OCI-LY1 (cell line): ENCODE measurements around the gene ATP5PO.

Experiments
- H2AFZ ChIP-seq: fragments of 200-600 bp; sonication (generic), shearing (Covaris generic); 2 replicates; pipeline ENCODE4 v1.6.0; 2014; ENCODE audit warnings: antibody characterized with exemption, mild to moderate bottlenecking, low read length
- H3F3A ChIP-seq: fragments of 200-600 bp; sonication (generic), shearing (Covaris generic); 2 replicates; pipeline ENCODE4 v1.6.0; 2014; ENCODE audit warnings: mild to moderate bottlenecking, antibody characterized with exemption, low read length, moderate library complexity; ENCODE audit not compliant: insufficient read depth
- H3K27ac ChIP-seq: fragments of 200-600 bp; sonication (generic); 2 replicates; pipeline ENCODE4 v1.5.1; 2014; ENCODE audit warnings: low read length, mixed run types, mild to moderate bottlenecking, low read depth; ENCODE audit not compliant: poor library complexity, severe bottlenecking
- H3K27me3 ChIP-seq: fragments of 200-600 bp; sonication (generic); 2 replicates; pipeline ENCODE4 v1.6.0; 2014; ENCODE audit warnings: antibody characterized with exemption, mild to moderate bottlenecking, low read length, moderate library complexity; ENCODE audit not compliant: insufficient read depth
- H3K36me3 ChIP-seq: fragments of 200-600 bp; sonication (generic); 2 replicates; pipeline ENCODE4 v1.6.1; 2014; ENCODE audit warnings: mild to moderate bottlenecking, antibody characterized with exemption, low read length, moderate library complexity, mixed read lengths; ENCODE audit not compliant: insufficient read depth
- H3K4me1 ChIP-seq: fragments of 200-600 bp; sonication (generic); 2 replicates; pipeline ENCODE4 v1.5.1; 2014; ENCODE audit warnings: mild to moderate bottlenecking, low read length, moderate library complexity; ENCODE audit not compliant: insufficient read depth, severe bottlenecking
- H3K4me2 ChIP-seq: fragments of 200-600 bp; sonication (generic), shearing (Covaris generic); 2 replicates; pipeline ENCODE4 v1.6.1; 2014; ENCODE audit warnings: low read length
- H3K4me3 ChIP-seq: fragments of 200-600 bp; sonication (generic); 2 replicates; pipeline ENCODE4 v1.5.1; 2014; ENCODE audit warnings: low read length, low read depth, mild to moderate bottlenecking, mixed read lengths; ENCODE audit not compliant: poor library complexity, severe bottlenecking
- H3K79me2 ChIP-seq: fragments of 200-600 bp; shearing (Covaris generic); 2 replicates; pipeline ENCODE4 v1.6.1; 2016; ENCODE audit warnings: mixed run types, low read length, mixed read lengths; ENCODE audit not compliant: insufficient read depth
- H3K9ac ChIP-seq: fragments of 200-600 bp; sonication (generic), shearing (Covaris generic); 2 replicates; pipeline ENCODE4 v1.6.1; 2014; ENCODE audit warnings: mild to moderate bottlenecking, low read length, mixed read lengths
- H3K9me2 ChIP-seq: fragments of 200-600 bp; sonication (generic), shearing (Covaris generic); 2 replicates; pipeline ENCODE4 v1.6.1; 2014; ENCODE audit warnings: low read depth, mild to moderate bottlenecking, low read length, mixed read lengths
- H3K9me3 ChIP-seq: fragments of 200-600 bp; shearing (Covaris generic); 2 replicates; pipeline ENCODE4 v1.6.1; 2014; ENCODE audit warnings: low read length, mixed read lengths
- H4K20me1 ChIP-seq: fragments of 200-600 bp; sonication (generic), shearing (Covaris generic); 2 replicates; pipeline ENCODE4 v1.6.0; 2016; ENCODE audit warnings: mild to moderate bottlenecking, low read length; ENCODE audit not compliant: insufficient read depth
- EZH2 ChIP-seq: fragments of 200-600 bp; sonication (generic), shearing (Covaris generic); IDR thresholded peaks from 2 replicates; pipeline ENCODE4 v1.8.0; 2017; ENCODE audit warnings: borderline replicate concordance, mixed run types, mild to moderate bottlenecking, antibody characterized with exemption, low read length, moderate library complexity, mixed read lengths
- TF ChIP-seq, protein P1 (sequence below): fragments of 200-600 bp; sonication (generic), shearing (Covaris generic); IDR thresholded peaks from 2 replicates; pipeline ENCODE4 v1.5.1; 2017; ENCODE audit warnings: mild to moderate bottlenecking, antibody characterized with exemption, low read length, moderate library complexity, mixed read lengths

The ATP5PO gene

DNA sequence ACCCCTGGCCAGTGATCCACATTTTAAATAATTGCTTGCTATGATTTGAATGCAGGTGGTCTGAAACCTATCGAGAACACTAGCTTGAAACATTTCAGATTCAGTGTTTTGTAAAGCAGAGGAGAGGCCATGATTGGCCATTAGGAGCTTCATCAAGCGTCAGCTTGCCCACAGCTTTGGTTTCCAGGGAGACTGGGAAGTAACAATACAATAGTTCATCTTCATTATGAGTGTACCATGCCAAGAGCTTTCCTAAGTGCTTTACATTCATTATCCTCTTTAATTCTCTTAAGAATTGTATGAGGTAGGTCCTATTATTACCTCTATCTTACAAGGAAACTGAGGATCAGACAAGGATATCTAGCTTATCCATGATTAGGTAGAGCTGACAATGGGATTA is 27.7 kb upstream of the ATP5PO start:
- TF ChIP-seq, protein P1, sequence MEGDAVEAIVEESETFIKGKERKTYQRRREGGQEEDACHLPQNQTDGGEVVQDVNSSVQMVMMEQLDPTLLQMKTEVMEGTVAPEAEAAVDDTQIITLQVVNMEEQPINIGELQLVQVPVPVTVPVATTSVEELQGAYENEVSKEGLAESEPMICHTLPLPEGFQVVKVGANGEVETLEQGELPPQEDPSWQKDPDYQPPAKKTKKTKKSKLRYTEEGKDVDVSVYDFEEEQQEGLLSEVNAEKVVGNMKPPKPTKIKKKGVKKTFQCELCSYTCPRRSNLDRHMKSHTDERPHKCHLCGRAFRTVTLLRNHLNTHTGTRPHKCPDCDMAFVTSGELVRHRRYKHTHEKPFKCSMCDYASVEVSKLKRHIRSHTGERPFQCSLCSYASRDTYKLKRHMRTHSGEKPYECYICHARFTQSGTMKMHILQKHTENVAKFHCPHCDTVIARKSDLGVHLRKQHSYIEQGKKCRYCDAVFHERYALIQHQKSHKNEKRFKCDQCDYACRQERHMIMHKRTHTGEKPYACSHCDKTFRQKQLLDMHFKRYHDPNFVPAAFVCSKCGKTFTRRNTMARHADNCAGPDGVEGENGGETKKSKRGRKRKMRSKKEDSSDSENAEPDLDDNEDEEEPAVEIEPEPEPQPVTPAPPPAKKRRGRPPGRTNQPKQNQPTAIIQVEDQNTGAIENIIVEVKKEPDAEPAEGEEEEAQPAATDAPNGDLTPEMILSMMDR: no peak
- no peak for TF ChIP-seq EZH2

DNA sequence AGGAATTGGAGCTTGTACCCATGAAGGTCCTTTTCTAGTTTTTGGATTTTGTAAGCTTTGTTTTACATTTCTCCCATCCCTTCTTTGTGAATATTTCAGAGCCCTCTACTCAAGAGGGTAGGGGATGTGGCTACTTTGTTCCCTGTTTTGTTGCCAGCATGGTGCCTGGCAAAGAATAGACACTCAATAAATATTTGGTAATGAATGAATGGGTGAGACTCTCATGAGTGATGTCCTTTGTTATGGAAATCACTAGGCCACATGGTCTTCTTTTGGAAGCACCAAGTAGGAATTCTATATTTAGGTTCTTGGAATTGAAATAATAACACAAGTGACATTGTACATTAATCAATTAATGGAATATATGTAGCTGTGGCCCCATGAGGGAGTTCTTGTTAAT is 26.8 kb upstream of the ATP5PO start:
- H3K79me2 ChIP-seq: no peaks in the 10 kb centered on the region
- H3K9me2 ChIP-seq: no peaks in the 10 kb centered on the region
- H4K20me1 ChIP-seq: no peaks in the 10 kb centered on the region
- H3K4me1 ChIP-seq: peaks cover 41% of the 10 kb centered on the region
- no peak overlapping the region for H2AFZ ChIP-seq
- no peaks in the 10 kb centered on the region for H3K27me3 ChIP-seq
- H3K36me3 ChIP-seq: no peaks in the 10 kb centered on the region
- H3F3A ChIP-seq: no peaks in the 10 kb centered on the region
- no peak overlapping the region for H3K4me2 ChIP-seq
- H3K27ac ChIP-seq: peak overlapping the region; percentile 67
- no peak for TF ChIP-seq EZH2
- TF ChIP-seq, protein P1: no peak
- no peak overlapping the region for H3K9ac ChIP-seq
- peaks cover 5% of the 10 kb centered on the region for H3K9me3 ChIP-seq
- no peak overlapping the region for H3K4me3 ChIP-seq

More for the DNA sequence above, 27.7 kb upstream of the ATP5PO start:
- H3K27me3 ChIP-seq: no peaks in the 10 kb centered on the region
- no peaks in the 10 kb centered on the region for H3K9me2 ChIP-seq
- H3K4me2 ChIP-seq: no peak overlapping the region
- H3F3A ChIP-seq: no peaks in the 10 kb centered on the region
- no peak overlapping the region for H3K27ac ChIP-seq
- no peak overlapping the region for H3K9ac ChIP-seq
- H2AFZ ChIP-seq: no peak overlapping the region
- peaks cover 41% of the 10 kb centered on the region for H3K4me1 ChIP-seq
- peaks cover 5% of the 10 kb centered on the region for H3K9me3 ChIP-seq
- H3K36me3 ChIP-seq: no peaks in the 10 kb centered on the region
- H3K79me2 ChIP-seq: no peaks in the 10 kb centered on the region
- H4K20me1 ChIP-seq: no peaks in the 10 kb centered on the region
- H3K4me3 ChIP-seq: no peak overlapping the region

DNA sequence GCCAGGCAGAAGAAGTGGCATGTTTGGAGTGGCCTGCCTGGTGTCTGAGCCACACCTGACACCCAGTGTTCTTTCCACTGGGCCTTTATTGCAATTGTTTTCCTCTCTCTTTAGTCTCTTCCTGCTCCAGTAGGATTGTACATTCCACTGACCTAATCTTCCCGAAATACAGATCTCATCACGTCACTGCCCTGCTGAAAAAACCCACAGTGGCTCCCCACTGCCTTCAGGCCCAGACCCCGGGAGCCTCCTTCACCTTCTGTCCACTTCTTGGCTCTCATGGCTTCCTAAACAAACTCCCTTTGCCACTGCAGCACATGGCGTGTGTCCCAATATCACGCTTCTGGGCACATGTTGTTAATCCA is 25.3 kb upstream of the ATP5PO start:
- Histone ChIP-seq H3K4me3 (no peak overlapping the region), H3K4me2 (no peak overlapping the region; the same call in 1 of the 2 replicates), H3K4me1 (peaks cover 41% of the 10 kb centered on the region), H3K36me3 (no peaks in the 10 kb centered on the region), H3K79me2 (no peaks in the 10 kb centered on the region), H3K9me2 (no peaks in the 10 kb centered on the region), H3K9ac (peak overlapping the region; percentile 26; the same call in 1 of the 2 replicates), H4K20me1 (no peaks in the 10 kb centered on the region), H2AFZ (peak overlapping the region; percentile 88), H3K27me3 (no peaks in the 10 kb centered on the region), H3K27ac (peak overlapping the region; percentile 67), H3F3A (no peaks in the 10 kb centered on the region), H3K9me3 (peaks cover 5% of the 10 kb centered on the region)
- no peak for TF ChIP-seq EZH2
- TF ChIP-seq, protein P1: no peak
